ENCODE data around the gene OSBPL8. TPM values are rescaled to one million over a fixed set of nuclear protein-coding genes. Genes with fewer than 3 reads are reported as not detected.

Gene OSBPL8
- total RNA-seq, 4 donors from 2014 or later = 15.5 to 241 (median 29.4) TPM

DNA sequence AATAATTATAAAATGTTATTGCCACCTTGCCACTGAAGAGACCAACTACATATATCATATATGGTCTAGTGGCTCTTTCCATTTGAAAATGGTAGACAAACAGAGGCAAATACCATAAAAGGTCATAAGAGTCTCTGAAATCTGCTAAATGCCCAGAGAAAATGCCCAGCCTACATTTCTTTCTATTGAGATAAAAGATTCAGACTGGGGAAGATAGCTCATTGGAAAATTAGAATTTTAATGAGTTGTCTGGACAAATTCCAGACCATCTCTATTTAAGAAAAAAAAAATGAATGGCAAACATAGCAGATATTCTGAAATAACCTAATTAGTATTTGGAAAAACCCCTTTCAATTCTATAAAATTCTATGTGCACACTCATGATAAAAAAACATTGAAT lies 131.5 kb downstream of the OSBPL8 start:
- Histone ChIP-seq H3K36me3 (peaks cover 0 to 4% (median 0%) of the 10 kb centered on the region in 4 donors), H3K27ac (no peak overlapping the region), H3K27me3 (no peaks in the 10 kb centered on the region), H3K9me3 (peaks cover 10 to 17% of the 10 kb centered on the region in 2 donors), H3K4me3 (no peak overlapping the region), H3K4me1 (peaks cover 0 to 4% (median 0%) of the 10 kb centered on the region in 4 donors)
- intact Hi-C loops (cut with DNase I; ENCODE audit: low total_unique reads) (no loop called here), in situ Hi-C loops (cut with MboI; ENCODE audit: low pct_ligation_motif_present in 1 of 4, low pct_unique_long_range_greater_than_20kb in 1 of 4, low sequenced_read_pairs in 3 of 4) (no loop called here)
- TF ChIP-seq EP300 (IDR thresholded peaks at IDR 0.05; ENCODE audit: low read depth) (no peak), POLR2AphosphoS5 (IDR thresholded peaks at IDR 0.05) (no peak), POLR2A (IDR thresholded peaks at IDR 0.05) (no peak)
- TF ChIP-seq, protein P1, sequence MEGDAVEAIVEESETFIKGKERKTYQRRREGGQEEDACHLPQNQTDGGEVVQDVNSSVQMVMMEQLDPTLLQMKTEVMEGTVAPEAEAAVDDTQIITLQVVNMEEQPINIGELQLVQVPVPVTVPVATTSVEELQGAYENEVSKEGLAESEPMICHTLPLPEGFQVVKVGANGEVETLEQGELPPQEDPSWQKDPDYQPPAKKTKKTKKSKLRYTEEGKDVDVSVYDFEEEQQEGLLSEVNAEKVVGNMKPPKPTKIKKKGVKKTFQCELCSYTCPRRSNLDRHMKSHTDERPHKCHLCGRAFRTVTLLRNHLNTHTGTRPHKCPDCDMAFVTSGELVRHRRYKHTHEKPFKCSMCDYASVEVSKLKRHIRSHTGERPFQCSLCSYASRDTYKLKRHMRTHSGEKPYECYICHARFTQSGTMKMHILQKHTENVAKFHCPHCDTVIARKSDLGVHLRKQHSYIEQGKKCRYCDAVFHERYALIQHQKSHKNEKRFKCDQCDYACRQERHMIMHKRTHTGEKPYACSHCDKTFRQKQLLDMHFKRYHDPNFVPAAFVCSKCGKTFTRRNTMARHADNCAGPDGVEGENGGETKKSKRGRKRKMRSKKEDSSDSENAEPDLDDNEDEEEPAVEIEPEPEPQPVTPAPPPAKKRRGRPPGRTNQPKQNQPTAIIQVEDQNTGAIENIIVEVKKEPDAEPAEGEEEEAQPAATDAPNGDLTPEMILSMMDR (IDR thresholded peaks at IDR 0.05) = no peak
- DNase-seq = no peak

DNA sequence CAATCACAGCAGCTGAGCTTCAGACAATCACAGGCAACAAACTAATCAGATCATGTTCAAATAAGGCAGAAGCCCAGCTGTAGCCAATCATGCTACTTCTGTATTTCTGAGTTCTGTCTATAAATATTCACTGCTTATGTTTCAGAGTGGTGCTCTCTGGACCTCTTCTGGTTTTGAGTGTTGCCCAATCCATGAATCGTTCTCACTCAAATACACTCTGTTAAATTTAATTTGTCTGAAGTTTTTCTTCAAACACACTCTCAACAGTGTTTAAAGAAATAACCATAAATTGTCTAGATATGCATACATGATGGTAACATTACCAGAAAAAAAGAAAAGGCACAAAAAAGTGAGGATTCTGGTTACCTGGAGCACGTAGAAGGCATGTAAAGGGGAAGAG lies 133.4 kb downstream of the OSBPL8 start:
- H3K4me1 ChIP-seq = peaks cover 0 to 16% (median 0%) of the 10 kb centered on the region in 4 donors
- WGBS, 2 donors (ENCODE audit: low coverage in 1 of 2) = 71 to 84% methylated on average over 2 of the region's 2 CpGs
- H3K36me3 ChIP-seq = peaks cover 0 to 4% (median 0%) of the 10 kb centered on the region in 4 donors
- TF ChIP-seq POLR2AphosphoS5 (IDR thresholded peaks at IDR 0.05) (no peak), POLR2A (IDR thresholded peaks at IDR 0.05) (no peak), EP300 (IDR thresholded peaks at IDR 0.05; ENCODE audit: low read depth) (no peak)
- TF ChIP-seq, protein P1 (IDR thresholded peaks at IDR 0.05) = no peak
- intact Hi-C loops (cut with DNase I; ENCODE audit: low total_unique reads) = no loop called here
- no peak overlapping the region for H3K4me3 ChIP-seq
- no peak overlapping the region for H3K27ac ChIP-seq
- peaks cover 7 to 10% of the 10 kb centered on the region in 2 donors for H3K9me3 ChIP-seq
- H3K27me3 ChIP-seq = no peaks in the 10 kb centered on the region
- no peak for DNase-seq
- in situ Hi-C loops (cut with MboI; ENCODE audit: low pct_ligation_motif_present in 1 of 4, low pct_unique_long_range_greater_than_20kb in 1 of 4, low sequenced_read_pairs in 3 of 4) = no loop called here

DNA sequence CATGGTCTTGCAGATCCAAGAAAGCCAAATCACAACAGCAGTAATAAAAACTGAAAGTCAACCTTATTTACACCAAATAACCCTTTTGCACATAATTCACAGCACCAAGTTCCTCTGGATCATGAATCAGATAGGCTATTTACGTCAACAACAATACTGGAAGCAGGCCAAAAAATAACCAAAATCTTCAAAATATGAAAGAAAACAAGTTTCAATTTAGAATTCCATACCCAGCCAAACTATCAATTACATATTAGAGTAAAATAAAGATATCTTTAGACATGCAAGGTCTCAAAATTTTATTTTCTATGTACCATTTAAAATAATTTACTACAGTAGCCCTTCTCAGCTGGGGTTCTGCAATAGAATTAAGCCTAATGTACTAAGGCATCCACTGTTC lies 134.6 kb downstream of the OSBPL8 start:
- DNase-seq = no peak
- WGBS, 2 donors (ENCODE audit: low coverage in 1 of 2) = 83 to 96% methylated on average over 1 of the region's 1 CpG
- H3K9me3 ChIP-seq = peaks cover 7 to 10% of the 10 kb centered on the region in 2 donors
- no peak overlapping the region for H3K4me3 ChIP-seq
- TF ChIP-seq EP300 (IDR thresholded peaks at IDR 0.05; ENCODE audit: low read depth) (no peak), POLR2AphosphoS5 (IDR thresholded peaks at IDR 0.05) (no peak), POLR2A (IDR thresholded peaks at IDR 0.05) (no peak)
- TF ChIP-seq, protein P1 (IDR thresholded peaks at IDR 0.05) = no peak
- H3K27ac ChIP-seq = no peak overlapping the region
- in situ Hi-C loops (cut with MboI; ENCODE audit: low pct_ligation_motif_present in 1 of 4, low pct_unique_long_range_greater_than_20kb in 1 of 4, low sequenced_read_pairs in 3 of 4) (no loop called here), intact Hi-C loops (cut with DNase I; ENCODE audit: low total_unique reads) (no loop called here)
- H3K27me3 ChIP-seq = no peaks in the 10 kb centered on the region
- H3K36me3 ChIP-seq = peaks cover 0 to 4% (median 0%) of the 10 kb centered on the region in 4 donors
- peaks cover 0 to 19% (median 0%) of the 10 kb centered on the region in 4 donors for H3K4me1 ChIP-seq

GRCh38 chr12:76422543-76423438 lies 136.8 kb downstream of the OSBPL8 start:
- Histone ChIP-seq H3K36me3 (peaks cover 0 to 4% (median 0%) of the 10 kb centered on the region in 4 donors), H3K4me3 (no peak overlapping the region), H3K27ac (no peak overlapping the region), H3K9me3 (peaks cover 7 to 10% of the 10 kb centered on the region in 2 donors), H3K4me1 (peaks cover 0 to 19% (median 0%) of the 10 kb centered on the region in 4 donors), H3K27me3 (no peaks in the 10 kb centered on the region)
- TF ChIP-seq POLR2A (IDR thresholded peaks at IDR 0.05) (no peak), POLR2AphosphoS5 (IDR thresholded peaks at IDR 0.05) (no peak), EP300 (IDR thresholded peaks at IDR 0.05; ENCODE audit: low read depth) (no peak)
- TF ChIP-seq, protein P1 (IDR thresholded peaks at IDR 0.05) = no peak
- WGBS, 2 donors (ENCODE audit: low coverage in 1 of 2) = 31 to 41% methylated on average over 9 of the region's 9 CpGs
- in situ Hi-C loops (cut with MboI; ENCODE audit: low pct_ligation_motif_present in 1 of 4, low pct_unique_long_range_greater_than_20kb in 1 of 4, low sequenced_read_pairs in 3 of 4) = no loop called here
- intact Hi-C loops (cut with DNase I; ENCODE audit: low total_unique reads) = no loop called here
- DNase-seq = no peak

Data from transverse colon (tissue), 4 donors.